Measurements from ENCODE around the gene WRNIP1.

The WRNIP1 gene

GRCh38 chr6:2807342-2808090, 42.3 kb downstream of the WRNIP1 start:
- no peak for DNase-seq

GRCh38 chr6:2809015-2809414, 43.8 kb downstream of the WRNIP1 start:
- DNase-seq, result no peak

- DNase-seq, result no peak
Measured at GRCh38 chr6:2810092-2810671, 45.0 kb downstream of the WRNIP1 start.

GRCh38 chr6:2812695-2813094, 47.5 kb downstream of the WRNIP1 start:
- DNase-seq, result no peak

- no peak for DNase-seq
Measured at GRCh38 chr6:2816158-2816557, 51.0 kb downstream of the WRNIP1 start.

- peak; percentile 38 for DNase-seq
Measured at GRCh38 chr6:2817903-2818443, 52.8 kb downstream of the WRNIP1 start.

- peak; percentile 58 for DNase-seq
Measured at GRCh38 chr6:2818593-2818992, 53.4 kb downstream of the WRNIP1 start.

GRCh38 chr6:2819115-2819514, 53.9 kb downstream of the WRNIP1 start:
- DNase-seq, result no peak

GRCh38 chr6:2819978-2820377, 54.8 kb downstream of the WRNIP1 start:
- DNase-seq, result no peak

- DNase-seq, result no peak
Measured at GRCh38 chr6:2820415-2820814, 55.2 kb downstream of the WRNIP1 start.

- DNase-seq, result no peak
Measured at GRCh38 chr6:2821554-2821953, 56.4 kb downstream of the WRNIP1 start.

- DNase-seq, result peak; percentile 12
Measured at GRCh38 chr6:2823104-2823850, 58.1 kb downstream of the WRNIP1 start.

GRCh38 chr6:2826131-2826530, 60.9 kb downstream of the WRNIP1 start:
- no peak for DNase-seq

- no peak for DNase-seq
Measured at GRCh38 chr6:2827142-2827541, 61.9 kb downstream of the WRNIP1 start.

- DNase-seq, result no peak
Measured at GRCh38 chr6:2828629-2829028, 63.4 kb downstream of the WRNIP1 start.

GRCh38 chr6:2829253-2829652, 64.1 kb downstream of the WRNIP1 start:
- DNase-seq, result no peak

GRCh38 chr6:2830183-2830582, 65.0 kb downstream of the WRNIP1 start:
- DNase-seq, result no peak

- DNase-seq, result no peak
Measured at GRCh38 chr6:2831392-2831791, 66.2 kb downstream of the WRNIP1 start.

GRCh38 chr6:2834262-2834661, 69.1 kb downstream of the WRNIP1 start:
- DNase-seq, result no peak
